Suprapubic skin (tissue), 4 donors: ENCODE measurements around the gene FIGNL1. TPM values are rescaled to one million over a fixed set of nuclear protein-coding genes. Genes with fewer than 3 reads are reported as not detected.

ENCODE experiments used
- DNase-seq, 2 donors: peaks; one replicate each; pipeline ENCODE4 v3.0.0-alpha.2; 2019; ENCODE audit warnings: low spot score in 2 of 2
- H3K27ac ChIP-seq: fragments of 200-600 bp; sonication (generic); one replicate; pipeline ENCODE4 v1.5.1; 2019
- H3K27me3 ChIP-seq: fragments of 200-600 bp; sonication (generic); one replicate; pipeline ENCODE4 v1.5.1; 2019
- H3K36me3 ChIP-seq: fragments of 200-600 bp; sonication (generic); one replicate; pipeline ENCODE4 v1.5.1; 2019
- H3K4me1 ChIP-seq: fragments of 200-600 bp; sonication (generic); one replicate; pipeline ENCODE4 v1.5.1; 2019
- H3K4me3 ChIP-seq: fragments of 200-600 bp; sonication (generic); one replicate; pipeline ENCODE4 v1.5.1; 2019; ENCODE audit warnings: mild to moderate bottlenecking
- H3K9me3 ChIP-seq: fragments of 200-600 bp; sonication (generic); one replicate; pipeline ENCODE4 v1.5.1; 2019
- CTCF ChIP-seq, 2 donors: fragments of 200-600 bp in 1 of 2; fragments of 450-650 bp in 1 of 2; sonication (generic) in 1 of 2; IDR thresholded peaks; one replicate each; pipeline ENCODE4 v1.5.1; 2016 to 2019; ENCODE audit warnings: antibody characterized with exemption in 2 of 2, mild to moderate bottlenecking in 1 of 2, moderate library complexity in 1 of 2
- EP300 ChIP-seq: sonication (generic); formaldehyde crosslinking; IDR thresholded peaks from one replicate; pipeline ENCODE4 v1.6.1; 2017; ENCODE audit warnings: antibody characterized with exemption
- POLR2A ChIP-seq, 2 donors: fragments of 450-650 bp; IDR thresholded peaks; one replicate each; pipeline ENCODE4 v1.6.1; 2017; ENCODE audit warnings: antibody characterized with exemption in 2 of 2, mild to moderate bottlenecking in 2 of 2, moderate library complexity in 2 of 2
- POLR2AphosphoS5 ChIP-seq, 3 donors: sonication (generic); formaldehyde crosslinking; IDR thresholded peaks; one replicate each; pipeline ENCODE4 v1.6.1; 2017; ENCODE audit warnings: antibody characterized with exemption in 3 of 3
- WGBS: methylation state at CpG from one replicate; pipeline ENCODE4 v1.1.5; 2018; 5-methylcytosine and 5-hydroxymethylcytosine counted together
- total RNA-seq, 4 donors: library from RNA; depleted of rRNA; stranded (reverse); fragments of >200 nt; gene quantifications; one replicate each; pipeline ENCODE4 v1.1.0, GENCODE V29; 2016

Gene FIGNL1
- total RNA-seq, 4 donors from 2014 or later, result 8.1 to 22.1 (median 16.4) TPM

- H3K36me3 ChIP-seq, result no peaks in the 10 kb centered on the region
- H3K27ac ChIP-seq, result no peak overlapping the region
- H3K9me3 ChIP-seq, result no peaks in the 10 kb centered on the region
- 86% methylated on average over 8 of the region's 8 CpGs for WGBS
- no peak for TF ChIP-seq POLR2AphosphoS5 (IDR thresholded peaks at IDR 0.05)
- TF ChIP-seq CTCF (IDR thresholded peaks at IDR 0.05), result no peak
- TF ChIP-seq EP300, result no peak
- no peak for TF ChIP-seq POLR2A (IDR thresholded peaks at IDR 0.05)
- no peak overlapping the region for H3K4me3 ChIP-seq
- H3K27me3 ChIP-seq, result no peaks in the 10 kb centered on the region
- H3K4me1 ChIP-seq, result no peaks in the 10 kb centered on the region
- no peak for DNase-seq
Measured at GRCh38 chr7:50481867-50482266, 31.7 kb upstream of the FIGNL1 start.

- H3K9me3 ChIP-seq, result no peaks in the 10 kb centered on the region
Measured at GRCh38 chr7:50480797-50481196, 30.6 kb upstream of the FIGNL1 start.

GRCh38 chr7:50479743-50480517 lies 29.8 kb upstream of the FIGNL1 start:
- Histone ChIP-seq H3K4me1 (no peaks in the 10 kb centered on the region), H3K9me3 (no peaks in the 10 kb centered on the region), H3K36me3 (no peaks in the 10 kb centered on the region), H3K27me3 (no peaks in the 10 kb centered on the region), H3K27ac (no peak overlapping the region), H3K4me3 (no peak overlapping the region)
- no peak for DNase-seq
- WGBS, result 75% methylated on average over 7 of the region's 7 CpGs
- TF ChIP-seq POLR2A (IDR thresholded peaks at IDR 0.05), result no peak
- TF ChIP-seq CTCF (IDR thresholded peaks at IDR 0.05), result no peak
- no peak for TF ChIP-seq POLR2AphosphoS5 (IDR thresholded peaks at IDR 0.05)
- no peak for TF ChIP-seq EP300

More at GRCh38 chr7:50480797-50481196, 30.6 kb upstream of the FIGNL1 start:
- no peak for TF ChIP-seq EP300
- TF ChIP-seq POLR2AphosphoS5 (IDR thresholded peaks at IDR 0.05), result no peak
- no peak for TF ChIP-seq CTCF (IDR thresholded peaks at IDR 0.05)
- TF ChIP-seq POLR2A (IDR thresholded peaks at IDR 0.05), result no peak
- H3K27me3 ChIP-seq, result no peaks in the 10 kb centered on the region
- no peaks in the 10 kb centered on the region for H3K4me1 ChIP-seq
- H3K4me3 ChIP-seq, result no peak overlapping the region
- no peak for DNase-seq
- 79% methylated on average over 4 of the region's 4 CpGs for WGBS
- no peaks in the 10 kb centered on the region for H3K36me3 ChIP-seq
- H3K27ac ChIP-seq, result no peak overlapping the region

- no peak overlapping the region for H3K4me3 ChIP-seq
- whole genome bisulfite sequencing, result 91% methylated on average over 6 of the region's 6 CpGs
- H3K36me3 ChIP-seq, result no peaks in the 10 kb centered on the region
Measured at GRCh38 chr7:50477640-50478039, 27.5 kb upstream of the FIGNL1 start.

More at GRCh38 chr7:50477640-50478039, 27.5 kb upstream of the FIGNL1 start:
- H3K9me3 ChIP-seq, result no peaks in the 10 kb centered on the region
- peaks cover 4% of the 10 kb centered on the region for H3K4me1 ChIP-seq
- DNase-seq, result no peak
- TF ChIP-seq EP300 (no peak), POLR2A (IDR thresholded peaks at IDR 0.05) (no peak), CTCF (IDR thresholded peaks at IDR 0.05) (no peak), POLR2AphosphoS5 (IDR thresholded peaks at IDR 0.05) (no peak)
- H3K27ac ChIP-seq, result no peak overlapping the region
- H3K27me3 ChIP-seq, result no peaks in the 10 kb centered on the region
